GM23248 (cell line): ENCODE data around the gene PRRT3.

ENCODE experiments used
- EZH2 ChIP-seq: fragments of 200-600 bp; sonication (generic); IDR thresholded peaks from 2 replicates; pipeline ENCODE4 v1.6.1; 2018; ENCODE audit warnings: antibody characterized with exemption, mild to moderate bottlenecking; ENCODE audit not compliant: insufficient read depth, poor library complexity, severe bottlenecking
- EZH2phosphoT487 ChIP-seq: fragments of 200-600 bp; sonication (generic); IDR thresholded peaks from 2 replicates; pipeline ENCODE4 v1.6.1; 2018; ENCODE audit warnings: antibody characterized with exemption, moderate library complexity, mild to moderate bottlenecking, low read depth; ENCODE audit not compliant: insufficient read depth

DNA sequence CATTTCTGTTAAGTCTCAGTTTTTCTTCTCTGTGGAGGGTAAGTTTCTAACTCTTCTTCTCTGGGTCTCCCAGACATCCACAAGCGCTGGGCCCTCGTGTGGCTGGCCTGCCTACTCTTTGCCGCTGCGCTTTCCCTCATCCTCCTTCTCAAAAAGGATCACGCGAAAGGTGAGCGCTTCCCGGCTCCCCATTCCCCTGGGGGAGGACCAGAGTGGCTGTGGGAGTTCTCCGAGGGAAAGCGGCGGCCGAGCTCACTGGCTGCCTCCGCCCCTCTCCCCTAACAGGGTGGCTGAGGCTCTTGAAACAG, 19.7 kb downstream of the PRRT3 start:
- TF ChIP-seq EZH2 (no peak), EZH2phosphoT487 (no peak)
